GM12873 (cell line): ENCODE data around the gene ATP10B.

Experiments
- TF ChIP-seq, protein P1 (sequence below): IDR thresholded peaks from 2 replicates; pipeline ENCODE4 v1.5.1; 2012; ENCODE audit warnings: low read depth, mild to moderate bottlenecking, moderate library complexity, low read length, control low read depth; ENCODE audit not compliant: insufficient read depth; ENCODE audit errors: missing control alignments

ATP10B gene

DNA sequence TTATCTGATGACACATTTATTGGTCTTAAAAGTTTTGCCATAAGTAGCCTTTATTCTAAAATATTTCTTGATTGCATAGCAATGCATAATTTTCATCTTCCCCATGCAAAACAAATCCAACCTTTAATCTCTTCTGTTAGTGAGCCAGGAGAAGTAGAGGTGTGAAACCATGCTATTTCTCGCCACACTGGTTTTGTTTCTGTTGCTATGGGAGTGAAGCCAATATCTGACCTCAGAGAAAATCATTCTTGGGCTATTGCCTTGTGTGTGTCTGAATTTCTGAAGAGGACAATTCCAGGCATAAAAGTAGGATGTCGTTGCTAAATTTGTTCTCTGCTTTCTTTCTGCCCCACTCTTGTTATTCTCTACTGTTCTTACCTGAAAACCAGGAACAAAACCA is 246.7 kb downstream of the ATP10B start:
- TF ChIP-seq, protein P1, sequence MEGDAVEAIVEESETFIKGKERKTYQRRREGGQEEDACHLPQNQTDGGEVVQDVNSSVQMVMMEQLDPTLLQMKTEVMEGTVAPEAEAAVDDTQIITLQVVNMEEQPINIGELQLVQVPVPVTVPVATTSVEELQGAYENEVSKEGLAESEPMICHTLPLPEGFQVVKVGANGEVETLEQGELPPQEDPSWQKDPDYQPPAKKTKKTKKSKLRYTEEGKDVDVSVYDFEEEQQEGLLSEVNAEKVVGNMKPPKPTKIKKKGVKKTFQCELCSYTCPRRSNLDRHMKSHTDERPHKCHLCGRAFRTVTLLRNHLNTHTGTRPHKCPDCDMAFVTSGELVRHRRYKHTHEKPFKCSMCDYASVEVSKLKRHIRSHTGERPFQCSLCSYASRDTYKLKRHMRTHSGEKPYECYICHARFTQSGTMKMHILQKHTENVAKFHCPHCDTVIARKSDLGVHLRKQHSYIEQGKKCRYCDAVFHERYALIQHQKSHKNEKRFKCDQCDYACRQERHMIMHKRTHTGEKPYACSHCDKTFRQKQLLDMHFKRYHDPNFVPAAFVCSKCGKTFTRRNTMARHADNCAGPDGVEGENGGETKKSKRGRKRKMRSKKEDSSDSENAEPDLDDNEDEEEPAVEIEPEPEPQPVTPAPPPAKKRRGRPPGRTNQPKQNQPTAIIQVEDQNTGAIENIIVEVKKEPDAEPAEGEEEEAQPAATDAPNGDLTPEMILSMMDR = no peak

DNA sequence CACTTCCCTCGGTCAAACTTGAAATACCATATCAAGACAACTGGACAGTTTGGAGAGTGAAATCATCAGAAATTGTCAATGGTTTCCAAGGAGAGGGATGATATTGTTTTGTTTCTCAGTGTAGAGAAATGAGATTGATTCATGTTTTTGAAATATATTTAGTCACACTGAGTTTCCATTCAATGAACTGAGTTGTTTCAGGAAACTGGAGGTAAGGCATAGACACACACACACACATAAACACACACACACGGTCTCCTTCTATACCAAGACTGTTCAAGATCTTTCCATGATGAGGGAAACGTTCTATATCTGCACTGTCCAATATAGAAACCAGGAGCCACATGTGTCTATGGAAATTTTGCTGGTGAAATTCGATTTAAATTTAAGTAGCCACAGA is 247.5 kb downstream of the ATP10B start:
- TF ChIP-seq, protein P1 = no peak

DNA sequence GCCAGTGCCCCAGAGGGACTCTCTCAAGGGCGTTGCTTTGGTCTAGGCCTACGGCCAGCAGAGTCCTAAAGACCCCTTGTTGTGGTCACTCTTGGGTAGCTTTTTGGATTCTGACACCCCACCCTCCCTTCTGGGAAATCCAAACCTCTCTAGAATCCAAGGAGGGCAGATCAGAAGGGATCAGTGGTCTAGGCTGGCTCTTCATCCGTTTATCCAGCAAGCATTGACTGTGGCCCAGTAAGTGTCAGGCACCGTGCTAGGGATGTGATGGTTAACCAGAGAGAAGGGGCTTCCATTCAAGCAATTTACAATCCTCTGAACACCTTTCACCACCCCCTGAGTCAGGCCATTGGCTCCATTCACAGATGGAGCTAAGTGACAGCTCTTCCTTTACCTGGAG is 249.3 kb downstream of the ATP10B start:
- TF ChIP-seq, protein P1 = no peak

GRCh38 chr5:160601046-160601445 is 251.0 kb downstream of the ATP10B start:
- TF ChIP-seq, protein P1 = no peak

- TF ChIP-seq, protein P1 = no peak
These were observed 278.7 kb downstream of the ATP10B start for GRCh38 chr5:160573318-160573717.

DNA sequence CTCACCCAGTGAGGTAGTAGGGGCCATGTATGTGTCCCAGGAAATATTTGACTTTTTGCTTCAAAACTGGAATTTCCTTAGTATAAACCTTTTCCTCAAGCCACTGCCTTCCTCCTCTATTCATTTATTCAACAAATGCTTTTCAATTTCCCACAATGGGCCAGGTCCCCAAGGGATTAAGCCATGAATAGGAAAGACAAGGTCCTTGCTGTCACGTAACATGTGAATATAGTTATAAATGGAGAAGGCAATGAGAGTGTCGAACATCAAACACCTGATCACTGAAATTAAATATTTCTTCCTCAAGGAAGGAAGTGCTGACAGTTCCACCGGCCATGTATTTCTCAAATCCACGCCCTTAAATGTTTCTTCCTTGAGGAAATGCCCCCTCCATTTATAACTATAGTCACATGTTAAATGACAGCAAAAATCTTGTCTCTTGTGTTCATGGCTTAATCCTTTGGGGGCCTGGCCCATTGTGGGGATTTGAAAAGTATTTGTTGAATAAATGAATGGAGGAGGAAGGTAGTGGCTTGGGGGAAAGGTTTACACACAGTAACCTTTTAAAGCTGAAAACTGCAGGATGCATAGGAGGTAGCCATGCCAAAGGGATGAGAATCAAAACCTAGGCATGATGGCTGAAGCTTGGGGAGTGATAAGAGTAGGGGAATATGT is 284.8 kb downstream of the ATP10B start:
- TF ChIP-seq, protein P1 = no peak

GRCh38 chr5:160565376-160565775 is 286.6 kb downstream of the ATP10B start:
- TF ChIP-seq, protein P1 = no peak
